A172 (cell line): ENCODE results near the gene SLAMF9. TPM values are rescaled to one million over a fixed set of nuclear protein-coding genes. Genes with fewer than 3 reads are reported as not detected.

ENCODE experiments used
- DNase-seq: peaks from one replicate; pipeline ENCODE4 v3.0.0-alpha.2; 2015; ENCODE audit warnings: low spot score
- total RNA-seq: library from RNA; depleted of rRNA; stranded (reverse); fragments of >200 nt; shearing (Covaris generic); gene quantifications from 2 replicates; pipeline ENCODE4 v1.2.3, GENCODE V29; 2014

Gene SLAMF9
- total RNA-seq, 1 experiment from 2014 or later = not detected

DNA sequence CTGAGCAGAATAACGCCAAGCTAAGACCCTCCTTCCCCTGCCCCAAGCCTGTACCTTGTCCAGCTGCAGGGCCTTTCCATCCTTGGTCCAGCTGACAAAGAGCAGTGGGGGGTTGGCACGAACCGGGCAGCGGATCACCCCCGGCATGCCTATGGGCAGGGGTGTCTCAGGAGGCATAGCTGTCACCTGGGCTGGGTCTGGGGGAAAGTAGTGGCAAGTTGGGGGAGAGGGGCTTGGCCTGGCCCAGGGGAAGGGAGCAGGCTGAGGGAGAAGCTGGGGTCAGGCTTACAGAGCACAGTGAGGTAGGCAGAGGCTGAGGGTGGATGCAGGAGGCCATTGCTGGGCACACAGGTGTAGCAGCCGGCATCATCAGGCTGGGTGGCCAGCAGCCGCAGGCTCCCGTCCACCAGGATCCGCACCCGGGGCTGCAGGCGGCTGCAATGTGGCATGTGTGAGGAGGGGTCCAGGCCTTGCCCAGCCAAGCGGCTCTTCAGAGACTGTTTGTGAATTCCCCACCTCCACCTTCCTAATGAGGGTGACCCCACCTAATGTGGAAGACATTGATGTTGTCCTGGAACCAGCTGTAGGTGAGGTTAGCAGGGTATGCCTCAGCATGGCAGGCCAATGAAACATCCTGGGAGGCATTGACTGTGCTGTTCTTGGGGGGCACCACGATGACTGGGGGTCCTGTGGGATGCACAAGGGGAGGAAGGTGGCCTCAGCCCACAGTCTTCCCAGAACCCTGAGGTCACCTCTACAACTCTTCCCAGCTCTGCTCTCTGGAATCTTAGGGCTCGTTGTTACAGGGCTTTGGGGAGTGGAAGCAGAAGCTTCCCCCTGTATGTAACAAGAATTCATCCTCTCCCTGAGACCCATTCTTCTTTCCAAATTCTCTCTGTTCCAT lies 19.6 kb downstream of the SLAMF9 start:
- DNase-seq = no peak

GRCh38 chr1:159933347-159933746 lies 20.7 kb downstream of the SLAMF9 start:
- no peak for DNase-seq

GRCh38 chr1:159932296-159933285 lies 21.4 kb downstream of the SLAMF9 start:
- peak; percentile 77 for DNase-seq

DNA sequence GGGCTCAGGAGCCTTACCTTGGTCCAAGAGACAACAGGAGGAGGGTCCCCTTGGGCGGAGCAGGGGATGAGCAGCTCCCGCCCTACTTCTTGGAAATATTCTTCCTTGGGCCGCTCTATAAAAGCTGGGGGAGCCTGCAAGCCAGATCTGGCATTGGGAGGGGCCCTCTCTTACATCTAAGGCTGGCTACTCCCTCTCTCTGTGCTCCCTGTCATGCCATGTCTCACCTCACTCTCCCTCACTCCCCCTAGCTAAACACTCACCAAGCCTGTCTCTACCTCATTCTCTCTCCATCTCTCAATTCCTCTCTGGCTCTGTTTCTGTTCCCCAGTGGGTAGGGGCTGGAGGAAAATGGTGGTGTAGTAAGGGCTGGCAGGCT lies 22.3 kb downstream of the SLAMF9 start:
- no peak for DNase-seq

DNA sequence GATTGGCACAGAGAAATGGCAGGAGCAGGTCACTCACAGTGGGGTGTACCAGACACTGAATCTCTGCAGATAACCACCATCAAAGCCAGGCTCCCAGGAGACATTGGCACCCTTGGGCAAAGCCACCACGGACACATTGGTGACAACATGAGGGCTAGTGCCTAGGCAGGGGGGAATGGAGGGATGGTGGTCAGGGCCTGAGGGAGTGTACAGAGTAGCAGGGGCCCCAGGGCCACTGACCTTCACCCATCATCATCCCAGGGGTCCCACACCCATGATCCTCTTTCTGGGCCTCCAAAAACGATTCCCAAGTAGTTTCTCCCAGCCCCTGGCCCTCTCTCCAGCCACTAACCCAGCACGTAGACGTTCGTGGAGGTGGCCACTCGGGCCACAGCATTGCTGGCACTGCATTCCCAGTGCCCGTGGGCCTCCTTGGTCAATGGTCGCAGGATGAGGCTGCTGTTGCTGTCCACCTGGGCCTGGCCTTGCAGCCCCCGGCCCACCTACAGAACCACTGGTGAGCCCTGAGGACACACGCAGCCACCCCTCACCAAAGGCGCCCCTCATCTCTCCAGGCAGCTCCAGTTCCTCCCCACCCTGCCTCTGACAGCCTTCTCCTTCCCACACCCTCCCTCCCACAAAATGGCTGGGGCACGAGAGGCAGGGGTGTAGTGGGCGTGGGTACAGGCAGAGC lies 22.8 kb downstream of the SLAMF9 start:
- DNase-seq = no peak

DNA sequence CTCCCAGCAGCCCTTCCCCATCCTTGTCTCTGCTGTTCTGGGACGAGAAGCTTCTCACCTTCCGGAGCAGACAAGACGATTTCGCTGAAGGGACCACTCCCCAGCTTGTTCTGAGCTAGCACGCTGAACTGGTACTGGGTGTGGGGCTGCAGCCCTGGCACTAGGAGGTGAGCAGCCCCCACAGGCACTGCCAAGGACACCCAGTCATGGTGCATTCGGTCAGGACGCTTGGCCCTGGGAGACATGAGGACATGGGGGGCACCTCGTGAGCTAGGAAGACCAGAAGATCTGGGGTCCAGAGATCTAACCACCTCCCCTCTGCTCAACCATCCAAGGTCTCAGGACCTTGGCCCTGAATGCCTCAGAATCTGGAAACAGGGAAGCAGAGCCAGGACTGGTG lies 23.4 kb downstream of the SLAMF9 start:
- no peak for DNase-seq

DNA sequence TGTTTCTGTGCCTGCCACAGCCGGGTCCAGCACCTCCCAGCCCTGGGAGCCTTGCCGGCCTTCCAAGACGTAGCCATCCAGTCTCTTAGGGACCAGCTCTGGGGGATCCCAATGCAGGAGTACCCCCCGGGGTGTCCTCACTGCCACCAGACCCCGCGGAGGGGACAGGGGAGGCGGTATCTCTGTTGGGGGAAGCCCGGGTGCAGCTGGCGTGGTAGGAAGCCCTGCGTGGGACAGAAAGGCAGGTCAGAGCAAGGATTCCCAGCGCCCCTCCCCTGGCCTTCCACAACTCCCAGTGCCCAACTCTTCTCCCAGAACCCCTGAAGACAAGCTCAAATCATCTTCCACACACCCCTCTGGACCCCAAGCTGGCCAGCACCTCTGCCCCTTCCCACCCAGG lies 23.8 kb downstream of the SLAMF9 start:
- DNase-seq = no peak

- DNase-seq = no peak
Measured at GRCh38 chr1:159929155-159930051, 24.6 kb downstream of the SLAMF9 start.

DNA sequence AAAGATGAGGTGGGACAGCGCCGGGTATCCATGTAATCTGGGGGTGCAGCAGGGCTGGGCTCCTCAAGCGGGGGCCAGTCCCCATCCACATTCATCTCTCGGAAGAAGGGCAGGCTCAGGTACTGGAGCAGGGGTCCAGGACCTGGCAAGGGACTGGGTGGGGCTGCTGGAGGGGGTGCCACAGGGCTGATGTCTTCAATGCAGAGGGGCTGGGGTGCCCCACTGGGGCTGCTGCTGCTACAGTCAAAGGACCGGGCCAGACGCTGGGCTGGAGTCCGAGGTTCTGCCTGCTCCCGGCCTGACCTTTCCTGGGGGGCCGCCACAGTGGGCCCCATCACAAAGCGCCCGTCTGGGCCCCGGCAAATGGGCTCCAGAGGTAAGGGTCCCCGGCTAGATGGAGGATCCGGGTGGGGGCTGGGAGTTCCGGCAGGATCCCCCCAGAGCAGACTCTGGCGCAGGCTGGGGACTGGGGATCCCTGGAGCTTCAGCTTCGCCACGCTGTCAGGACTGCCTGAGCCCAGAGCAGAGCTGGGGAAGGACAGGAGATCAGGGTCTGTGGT lies 25.5 kb downstream of the SLAMF9 start:
- no peak for DNase-seq

GRCh38 chr1:159927849-159928431 lies 26.1 kb downstream of the SLAMF9 start:
- no peak for DNase-seq

DNA sequence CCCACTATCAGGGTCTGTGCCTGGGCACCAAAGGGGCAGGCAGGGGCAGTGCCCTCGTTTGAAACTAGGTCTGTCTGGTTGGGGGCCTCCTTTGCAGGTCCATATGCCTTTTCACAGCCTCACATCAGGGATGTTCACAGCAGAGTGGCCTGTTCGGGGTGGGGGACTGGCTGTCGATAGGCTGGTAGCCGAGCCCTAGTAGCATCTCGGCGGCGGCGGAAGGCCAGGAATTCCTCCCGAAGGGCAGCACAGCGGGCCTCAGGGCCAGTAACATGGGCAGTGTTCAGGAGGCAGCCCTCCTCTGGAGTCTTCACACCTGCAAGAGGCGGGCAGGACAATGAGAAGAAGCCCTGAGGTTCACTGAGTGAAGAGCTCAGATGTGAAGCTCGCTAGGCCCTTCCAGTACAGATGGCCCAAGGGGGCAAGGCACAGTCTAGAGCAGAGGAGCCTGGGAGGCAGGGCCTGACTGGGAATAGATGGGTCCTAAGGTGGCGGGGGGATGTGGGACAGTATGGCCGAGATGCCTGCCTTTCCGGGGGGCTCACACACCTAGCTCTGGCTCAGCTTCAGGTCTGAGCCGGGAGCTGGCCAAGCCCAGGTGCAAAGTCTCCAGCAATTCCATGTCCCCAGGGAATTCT lies 26.7 kb downstream of the SLAMF9 start:
- DNase-seq = no peak

DNA sequence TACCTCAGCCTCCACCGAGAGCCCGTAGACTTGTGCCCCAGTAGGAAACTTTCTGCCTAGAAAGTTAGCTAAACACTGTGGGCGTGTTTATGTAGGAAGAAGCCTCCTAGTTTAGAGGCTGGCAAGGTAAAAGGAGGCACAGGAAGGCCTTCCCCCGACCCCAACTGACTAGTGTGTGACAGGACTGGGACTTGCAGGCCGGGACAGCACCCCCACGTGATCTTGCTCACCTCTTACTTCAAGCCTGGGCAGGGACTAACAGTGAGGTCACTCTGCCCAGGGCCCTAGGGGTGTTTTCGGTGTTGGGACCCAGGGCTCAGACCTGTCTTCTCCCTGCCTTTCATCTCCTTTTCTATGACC lies 28.3 kb downstream of the SLAMF9 start:
- no peak for DNase-seq

DNA sequence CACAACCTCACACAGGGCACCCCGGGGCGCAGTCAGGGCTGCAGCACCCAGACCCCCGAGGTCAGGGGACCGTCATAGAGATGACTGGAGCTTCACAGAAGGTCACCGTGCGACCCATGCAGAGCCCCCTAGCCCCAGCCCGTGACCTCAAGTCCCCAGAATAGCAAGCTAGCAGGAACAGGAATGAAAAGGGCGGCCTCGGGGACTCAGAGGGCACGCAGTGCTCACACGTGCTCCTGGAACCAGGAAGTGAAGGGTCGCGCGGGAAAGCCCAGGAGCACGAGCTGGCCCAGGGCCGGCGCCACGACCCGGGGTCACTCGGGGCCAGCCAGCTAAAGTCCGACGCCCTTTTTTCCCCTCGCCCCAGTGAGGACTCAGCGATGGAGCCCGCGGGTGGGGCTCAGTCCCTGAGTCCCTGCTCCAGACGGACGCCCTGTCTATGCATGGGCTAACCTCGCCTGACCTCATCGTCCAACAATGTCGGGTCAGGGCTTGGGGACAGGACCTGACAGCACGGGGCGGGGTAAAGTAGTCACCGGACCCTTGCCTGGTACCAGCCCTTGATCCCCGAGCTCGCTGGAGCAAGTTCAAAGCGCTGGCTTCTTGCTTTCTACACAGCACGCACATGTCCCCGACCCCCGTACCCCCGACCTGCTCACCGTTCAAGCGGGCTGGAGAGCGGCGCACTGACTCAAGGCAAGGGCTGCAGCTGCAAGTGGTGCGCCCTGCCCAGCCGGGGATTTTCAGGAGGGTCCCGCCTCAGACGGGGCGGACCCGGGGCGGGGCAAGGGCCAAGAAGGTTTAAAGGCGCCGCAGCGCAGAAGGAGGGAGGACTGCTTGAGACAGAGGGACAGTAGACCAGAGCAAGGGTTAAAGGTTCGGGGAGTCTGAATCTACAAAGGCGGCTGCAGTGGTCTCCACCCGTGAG lies 29.0 kb downstream of the SLAMF9 start, which contains the start of gene TAGLN2:
Gene TAGLN2, minus strand, starts transcription at position 717 of the 928 bp plus-strand sequence. CDS start 4,998 bp downstream, outside the sequence.
- peak; percentile 97 for DNase-seq

DNA sequence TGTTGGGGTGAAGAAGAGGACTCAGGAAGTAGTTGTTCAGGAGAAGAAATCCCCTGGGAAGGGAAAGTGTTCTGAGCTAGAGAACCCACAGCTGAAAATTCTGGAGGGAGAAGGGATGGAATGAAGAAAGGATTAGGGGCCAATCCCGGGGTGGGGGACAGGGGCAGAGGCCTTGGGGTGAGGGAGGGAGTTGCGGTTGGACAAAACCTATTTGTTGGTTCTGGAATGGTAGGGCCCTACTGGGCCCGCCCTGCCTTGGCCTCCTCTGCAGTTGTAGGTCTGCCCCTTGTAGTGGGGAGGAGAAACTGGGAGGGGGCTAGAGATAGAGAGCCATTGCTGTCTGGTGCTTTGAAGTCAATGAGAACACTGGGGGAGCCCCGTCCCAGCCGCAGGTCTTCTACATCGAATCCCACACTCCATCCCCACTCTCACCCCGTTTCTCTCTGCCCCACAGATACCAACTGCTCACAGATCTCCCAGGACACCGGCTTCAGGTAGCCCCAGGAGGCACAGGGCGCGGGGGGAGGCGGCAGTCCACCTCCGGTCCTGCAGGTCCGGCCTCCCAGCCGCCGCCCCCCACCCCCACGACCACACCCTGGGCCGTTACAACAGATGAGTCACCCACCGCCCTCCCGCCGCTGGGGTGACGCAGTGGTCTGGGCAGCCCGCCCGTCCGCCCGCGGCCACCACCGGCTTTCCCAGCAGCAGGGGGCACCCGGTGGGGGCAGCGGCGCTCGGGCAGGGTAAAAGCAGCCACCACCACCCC lies 29.8 kb downstream of the SLAMF9 start:
- DNase-seq = peak; percentile 94

GRCh38 chr1:159923203-159924024 lies 30.6 kb downstream of the SLAMF9 start:
- DNase-seq = peak; percentile 98

GRCh38 chr1:159922511-159923202 lies 31.4 kb downstream of the SLAMF9 start:
- peak; percentile 78 for DNase-seq
